Measurements from ENCODE around the gene ITGAX. TPM values are rescaled to one million over a fixed set of nuclear protein-coding genes. Genes with fewer than 3 reads are reported as not detected.

ITGAX gene
- total RNA-seq, 1 experiment from 2014 or later = not detected

DNA sequence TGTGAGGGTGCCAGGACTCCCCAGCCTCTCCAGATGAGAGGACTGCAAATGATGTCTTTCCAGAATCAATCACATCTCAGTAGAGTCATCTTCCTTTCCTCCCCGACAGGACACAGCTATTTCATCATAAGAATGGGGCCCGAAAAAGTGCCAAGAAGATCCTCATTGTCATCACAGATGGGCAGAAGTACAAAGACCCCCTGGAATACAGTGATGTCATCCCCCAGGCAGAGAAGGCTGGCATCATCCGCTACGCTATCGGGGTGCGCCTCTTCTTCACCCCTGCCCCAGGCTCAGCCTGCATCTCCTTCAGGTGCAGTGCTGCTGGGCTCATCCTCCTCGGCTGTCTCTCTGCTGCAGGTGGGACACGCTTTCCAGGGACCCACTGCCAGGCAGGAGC lies 52.4 kb downstream of the ITGAX start:
- Mint-ChIP-seq H3K27me3 (ENCODE audit: insufficient read depth, unreplicated experiment) (peaks cover 10% of the 10 kb centered on the region), H3K9me3 (ENCODE audit: unreplicated experiment) (no peaks in the 10 kb centered on the region), H3K36me3 (ENCODE audit: insufficient read depth, unreplicated experiment) (no peaks in the 10 kb centered on the region), H3K27ac (ENCODE audit: unreplicated experiment) (no peak overlapping the region), H3K4me1 (ENCODE audit: low read depth, unreplicated experiment) (no peaks in the 10 kb centered on the region), H3K4me3 (ENCODE audit: unreplicated experiment) (no peak overlapping the region)
- TF ChIP-seq, protein P1, sequence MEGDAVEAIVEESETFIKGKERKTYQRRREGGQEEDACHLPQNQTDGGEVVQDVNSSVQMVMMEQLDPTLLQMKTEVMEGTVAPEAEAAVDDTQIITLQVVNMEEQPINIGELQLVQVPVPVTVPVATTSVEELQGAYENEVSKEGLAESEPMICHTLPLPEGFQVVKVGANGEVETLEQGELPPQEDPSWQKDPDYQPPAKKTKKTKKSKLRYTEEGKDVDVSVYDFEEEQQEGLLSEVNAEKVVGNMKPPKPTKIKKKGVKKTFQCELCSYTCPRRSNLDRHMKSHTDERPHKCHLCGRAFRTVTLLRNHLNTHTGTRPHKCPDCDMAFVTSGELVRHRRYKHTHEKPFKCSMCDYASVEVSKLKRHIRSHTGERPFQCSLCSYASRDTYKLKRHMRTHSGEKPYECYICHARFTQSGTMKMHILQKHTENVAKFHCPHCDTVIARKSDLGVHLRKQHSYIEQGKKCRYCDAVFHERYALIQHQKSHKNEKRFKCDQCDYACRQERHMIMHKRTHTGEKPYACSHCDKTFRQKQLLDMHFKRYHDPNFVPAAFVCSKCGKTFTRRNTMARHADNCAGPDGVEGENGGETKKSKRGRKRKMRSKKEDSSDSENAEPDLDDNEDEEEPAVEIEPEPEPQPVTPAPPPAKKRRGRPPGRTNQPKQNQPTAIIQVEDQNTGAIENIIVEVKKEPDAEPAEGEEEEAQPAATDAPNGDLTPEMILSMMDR (IDR thresholded peaks at IDR 0.05; ENCODE audit: insufficient read depth in 1 of 2, low read depth in 1 of 2, low read length in 1 of 2, severe bottlenecking in 1 of 2, unreplicated experiment in 1 of 2) = no peak
- Histone ChIP-seq H3K36me3 (ENCODE audit: control insufficient read depth, insufficient read depth, low read length) (no peaks in the 10 kb centered on the region), H3K4me3 (ENCODE audit: low read depth, low read length) (no peak overlapping the region), H3K4me1 (no peaks in the 10 kb centered on the region), H3K9me3 (no peaks in the 10 kb centered on the region), H3K27me3 (replicated peaks; ENCODE audit: control insufficient read depth, insufficient read depth, low read length) (no peaks in the 10 kb centered on the region)
- intact Hi-C loops (cut with micrococcal nuclease; ENCODE audit: unreplicated experiment) = no loop called here
- no peak for DNase-seq
- no TSS peak for BruUV-seq (replicated peaks)
- POLR2A ChIA-PET = no interaction called here
- CTCF ChIA-PET = no interaction called here

DNA sequence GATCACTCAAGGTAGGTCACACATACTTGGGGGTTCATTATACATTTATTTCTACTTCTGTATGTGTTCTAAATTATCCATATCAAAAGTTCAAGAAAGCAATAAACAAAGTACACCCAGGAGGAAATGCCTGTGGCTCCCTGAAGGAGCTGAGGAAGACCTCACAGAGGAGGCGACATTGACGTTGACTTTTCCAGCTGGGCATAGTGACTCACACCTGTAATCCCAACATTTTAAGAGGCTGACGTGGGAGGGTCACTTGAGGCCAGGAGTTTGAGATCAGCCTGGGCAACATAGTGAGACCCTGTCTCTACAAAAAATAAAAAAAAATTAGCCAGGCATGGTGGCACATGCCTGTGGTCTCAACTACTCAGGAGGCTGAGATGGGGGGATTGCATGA lies 54.5 kb downstream of the ITGAX start:
- no peaks in the 10 kb centered on the region for H3K9me3 ChIP-seq
- Mint-ChIP-seq H3K27me3 (ENCODE audit: insufficient read depth, unreplicated experiment) (peaks cover 25% of the 10 kb centered on the region), H3K36me3 (ENCODE audit: insufficient read depth, unreplicated experiment) (no peaks in the 10 kb centered on the region), H3K27ac (ENCODE audit: unreplicated experiment) (no peak overlapping the region), H3K4me1 (ENCODE audit: low read depth, unreplicated experiment) (no peaks in the 10 kb centered on the region), H3K4me3 (ENCODE audit: unreplicated experiment) (no peak overlapping the region), H3K9me3 (ENCODE audit: unreplicated experiment) (no peaks in the 10 kb centered on the region)
- intact Hi-C loops (cut with micrococcal nuclease; ENCODE audit: unreplicated experiment) = no loop called here
- no peaks in the 10 kb centered on the region for H3K27me3 ChIP-seq (replicated peaks; ENCODE audit: control insufficient read depth, insufficient read depth, low read length)
- H3K36me3 ChIP-seq (ENCODE audit: control insufficient read depth, insufficient read depth, low read length) = no peaks in the 10 kb centered on the region
- TF ChIP-seq, protein P1 (IDR thresholded peaks at IDR 0.05; ENCODE audit: insufficient read depth in 1 of 2, low read depth in 1 of 2, low read length in 1 of 2, severe bottlenecking in 1 of 2, unreplicated experiment in 1 of 2) = no peak
- ChIA-PET CTCF (no interaction called here), POLR2A (no interaction called here)
- H3K4me1 ChIP-seq = no peaks in the 10 kb centered on the region
- DNase-seq = no peak
- no peak overlapping the region for H3K4me3 ChIP-seq (ENCODE audit: low read depth, low read length)
- BruUV-seq (replicated peaks) = no TSS peak

DNA sequence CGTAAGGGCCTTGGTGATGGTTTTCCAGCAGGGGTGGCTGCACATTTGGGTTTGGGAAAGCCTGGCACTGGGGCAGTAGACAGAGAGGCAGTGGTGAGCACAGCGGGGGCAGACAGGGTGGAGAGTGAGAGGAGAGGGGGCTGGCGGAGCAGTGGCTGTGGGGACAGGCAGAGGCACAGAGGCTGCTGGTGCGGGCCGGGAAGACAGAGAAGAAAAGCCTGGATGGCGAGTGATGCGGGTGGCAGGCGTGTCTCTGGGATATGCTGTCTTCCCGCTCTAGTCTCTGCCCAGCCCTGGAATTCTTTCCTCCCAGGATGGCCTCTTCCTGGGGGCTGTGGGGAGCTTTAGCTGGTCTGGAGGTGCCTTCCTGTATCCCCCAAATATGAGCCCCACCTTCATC lies 55.1 kb downstream of the ITGAX start:
- no peak for DNase-seq
- POLR2A ChIA-PET = no interaction called here
- no peaks in the 10 kb centered on the region for H3K27me3 ChIP-seq (replicated peaks; ENCODE audit: control insufficient read depth, insufficient read depth, low read length)
- Mint-ChIP-seq H3K27ac (ENCODE audit: unreplicated experiment) (no peak overlapping the region), H3K36me3 (ENCODE audit: insufficient read depth, unreplicated experiment) (no peaks in the 10 kb centered on the region), H3K4me3 (ENCODE audit: unreplicated experiment) (no peak overlapping the region), H3K4me1 (ENCODE audit: low read depth, unreplicated experiment) (no peaks in the 10 kb centered on the region), H3K27me3 (ENCODE audit: insufficient read depth, unreplicated experiment) (peaks cover 25% of the 10 kb centered on the region), H3K9me3 (ENCODE audit: unreplicated experiment) (no peaks in the 10 kb centered on the region)
- no peak overlapping the region for H3K4me3 ChIP-seq (ENCODE audit: low read depth, low read length)
- H3K4me1 ChIP-seq = no peaks in the 10 kb centered on the region
- intact Hi-C loops (cut with micrococcal nuclease; ENCODE audit: unreplicated experiment) = no loop called here
- no peaks in the 10 kb centered on the region for H3K36me3 ChIP-seq (ENCODE audit: control insufficient read depth, insufficient read depth, low read length)
- CTCF ChIA-PET = no interaction called here
- H3K9me3 ChIP-seq = no peaks in the 10 kb centered on the region
- BruUV-seq (replicated peaks) = no TSS peak
- TF ChIP-seq, protein P1 (IDR thresholded peaks at IDR 0.05; ENCODE audit: insufficient read depth in 1 of 2, low read depth in 1 of 2, low read length in 1 of 2, severe bottlenecking in 1 of 2, unreplicated experiment in 1 of 2) = no peak
